ENCODE measurements around the gene ELOVL5.
"Not testable (repeated sequence)": the region's sequence is repeated elsewhere in the genome, so short reads cannot be mapped to it uniquely, and the experiment has no call there.

ELOVL5 gene

GRCh38 chr6:53318429-53318828 is 30.3 kb downstream of the ELOVL5 start:
- H3K27me3 ChIP-seq (ENCODE audit: insufficient read depth, insufficient read length) = no peaks in the 10 kb centered on the region
- no peak for DNase-seq (ENCODE audit: low read depth, low spot score)
- H3K9ac ChIP-seq (ENCODE audit: insufficient read length, low read depth) = no peak overlapping the region
- no peaks in the 10 kb centered on the region; the same call in 1 of the 2 replicates for H3K9me3 ChIP-seq (ENCODE audit: insufficient read depth, low read length)
- no peaks in the 10 kb centered on the region for H3K36me3 ChIP-seq (ENCODE audit: insufficient read depth, insufficient read length, low read length)
- no peak overlapping the region for H3K4me3 ChIP-seq (ENCODE audit: insufficient read length, low read depth)
- H3K4me1 ChIP-seq (ENCODE audit: insufficient read depth, insufficient read length) = no peaks in the 10 kb centered on the region
- TF ChIP-seq SUZ12 (IDR thresholded peaks at IDR 0.05; ENCODE audit: extremely low read depth, insufficient read depth, insufficient read length) = no peak
- no peak for TF ChIP-seq YY1 (IDR thresholded peaks at IDR 0.05; ENCODE audit: insufficient read depth, insufficient read length)
- TF ChIP-seq ZNF274 (IDR thresholded peaks at IDR 0.05; ENCODE audit: low read depth, low read length) = no peak

GRCh38 chr6:53317861-53318260 is 30.9 kb downstream of the ELOVL5 start:
- Histone ChIP-seq H3K36me3 (ENCODE audit: insufficient read depth, insufficient read length, low read length) (no peaks in the 10 kb centered on the region), H3K4me3 (ENCODE audit: insufficient read length, low read depth) (no peak overlapping the region), H3K27me3 (ENCODE audit: insufficient read depth, insufficient read length) (no peaks in the 10 kb centered on the region), H3K4me1 (ENCODE audit: insufficient read depth, insufficient read length) (no peaks in the 10 kb centered on the region), H3K9me3 (ENCODE audit: insufficient read depth, low read length) (no peaks in the 10 kb centered on the region; the same call in 1 of the 2 replicates), H3K9ac (ENCODE audit: insufficient read length, low read depth) (no peak overlapping the region)
- DNase-seq (ENCODE audit: low read depth, low spot score) = no peak
- TF ChIP-seq ZNF274 (IDR thresholded peaks at IDR 0.05; ENCODE audit: low read depth, low read length) = no peak
- TF ChIP-seq SUZ12 (IDR thresholded peaks at IDR 0.05; ENCODE audit: extremely low read depth, insufficient read depth, insufficient read length) = no peak
- no peak for TF ChIP-seq YY1 (IDR thresholded peaks at IDR 0.05; ENCODE audit: insufficient read depth, insufficient read length)

- not testable (repeated sequence) for H3K4me1 ChIP-seq (ENCODE audit: insufficient read depth, insufficient read length); H3K9me3 ChIP-seq (ENCODE audit: insufficient read depth, low read length); H3K27me3 ChIP-seq (ENCODE audit: insufficient read depth, insufficient read length); H3K36me3 ChIP-seq (ENCODE audit: insufficient read depth, insufficient read length, low read length); H3K4me3 ChIP-seq (ENCODE audit: insufficient read length, low read depth); DNase-seq (ENCODE audit: low read depth, low spot score); H3K9ac ChIP-seq (ENCODE audit: insufficient read length, low read depth)
Measured at GRCh38 chr6:53317299-53317698, 31.5 kb downstream of the ELOVL5 start.

- Histone ChIP-seq H3K9ac (ENCODE audit: insufficient read length, low read depth) (no peak overlapping the region), H3K27me3 (ENCODE audit: insufficient read depth, insufficient read length) (no peaks in the 10 kb centered on the region), H3K36me3 (ENCODE audit: insufficient read depth, insufficient read length, low read length) (no peaks in the 10 kb centered on the region), H3K4me1 (ENCODE audit: insufficient read depth, insufficient read length) (no peaks in the 10 kb centered on the region), H3K4me3 (ENCODE audit: insufficient read length, low read depth) (no peak overlapping the region), H3K9me3 (ENCODE audit: insufficient read depth, low read length) (no peaks in the 10 kb centered on the region; the same call in 1 of the 2 replicates)
- no peak for DNase-seq (ENCODE audit: low read depth, low spot score)
- no peak for TF ChIP-seq ZNF274 (IDR thresholded peaks at IDR 0.05; ENCODE audit: low read depth, low read length)
- no peak for TF ChIP-seq YY1 (IDR thresholded peaks at IDR 0.05; ENCODE audit: insufficient read depth, insufficient read length)
- no peak for TF ChIP-seq SUZ12 (IDR thresholded peaks at IDR 0.05; ENCODE audit: extremely low read depth, insufficient read depth, insufficient read length)
Measured at GRCh38 chr6:53316142-53316541, 32.6 kb downstream of the ELOVL5 start.

GRCh38 chr6:53315086-53315724 is 33.5 kb downstream of the ELOVL5 start:
- Histone ChIP-seq H3K4me3 (ENCODE audit: insufficient read length, low read depth) (no peak overlapping the region), H3K9me3 (ENCODE audit: insufficient read depth, low read length) (no peaks in the 10 kb centered on the region; the same call in 1 of the 2 replicates), H3K4me1 (ENCODE audit: insufficient read depth, insufficient read length) (no peaks in the 10 kb centered on the region), H3K27me3 (ENCODE audit: insufficient read depth, insufficient read length) (no peaks in the 10 kb centered on the region), H3K36me3 (ENCODE audit: insufficient read depth, insufficient read length, low read length) (no peaks in the 10 kb centered on the region), H3K9ac (ENCODE audit: insufficient read length, low read depth) (no peak overlapping the region)
- TF ChIP-seq ZNF274 (IDR thresholded peaks at IDR 0.05; ENCODE audit: low read depth, low read length) = no peak
- TF ChIP-seq YY1 (IDR thresholded peaks at IDR 0.05; ENCODE audit: insufficient read depth, insufficient read length) = no peak
- no peak for TF ChIP-seq SUZ12 (IDR thresholded peaks at IDR 0.05; ENCODE audit: extremely low read depth, insufficient read depth, insufficient read length)
- no peak for DNase-seq (ENCODE audit: low read depth, low spot score)

GRCh38 chr6:53313784-53314400 is 34.9 kb downstream of the ELOVL5 start:
- Histone ChIP-seq H3K36me3 (ENCODE audit: insufficient read depth, insufficient read length, low read length) (no peaks in the 10 kb centered on the region), H3K4me3 (ENCODE audit: insufficient read length, low read depth) (no peak overlapping the region), H3K9me3 (ENCODE audit: insufficient read depth, low read length) (no peaks in the 10 kb centered on the region; the same call in 1 of the 2 replicates), H3K27me3 (ENCODE audit: insufficient read depth, insufficient read length) (no peaks in the 10 kb centered on the region), H3K4me1 (ENCODE audit: insufficient read depth, insufficient read length) (no peaks in the 10 kb centered on the region), H3K9ac (ENCODE audit: insufficient read length, low read depth) (no peak overlapping the region)
- DNase-seq (ENCODE audit: low read depth, low spot score) = no peak
- TF ChIP-seq SUZ12 (IDR thresholded peaks at IDR 0.05; ENCODE audit: extremely low read depth, insufficient read depth, insufficient read length) (no peak), YY1 (IDR thresholded peaks at IDR 0.05; ENCODE audit: insufficient read depth, insufficient read length) (no peak), ZNF274 (IDR thresholded peaks at IDR 0.05; ENCODE audit: low read depth, low read length) (no peak)

GRCh38 chr6:53312355-53312754 is 36.4 kb downstream of the ELOVL5 start:
- no peak for TF ChIP-seq YY1 (IDR thresholded peaks at IDR 0.05; ENCODE audit: insufficient read depth, insufficient read length)
- no peak for TF ChIP-seq SUZ12 (IDR thresholded peaks at IDR 0.05; ENCODE audit: extremely low read depth, insufficient read depth, insufficient read length)
- TF ChIP-seq ZNF274 (IDR thresholded peaks at IDR 0.05; ENCODE audit: low read depth, low read length) = no peak
- H3K4me3 ChIP-seq (ENCODE audit: insufficient read length, low read depth) = no peak overlapping the region

More at GRCh38 chr6:53312355-53312754, 36.4 kb downstream of the ELOVL5 start:
- Histone ChIP-seq H3K9ac (ENCODE audit: insufficient read length, low read depth) (no peak overlapping the region), H3K4me1 (ENCODE audit: insufficient read depth, insufficient read length) (no peaks in the 10 kb centered on the region), H3K27me3 (ENCODE audit: insufficient read depth, insufficient read length) (no peaks in the 10 kb centered on the region), H3K9me3 (ENCODE audit: insufficient read depth, low read length) (no peaks in the 10 kb centered on the region; the same call in 1 of the 2 replicates), H3K36me3 (ENCODE audit: insufficient read depth, insufficient read length, low read length) (no peaks in the 10 kb centered on the region)
- no peak for DNase-seq (ENCODE audit: low read depth, low spot score)
